Myocyte (in vitro differentiated cells): Measurements from ENCODE around the gene WDR74. TPM values are rescaled to one million over a fixed set of nuclear protein-coding genes. Genes with fewer than 3 reads are reported as not detected.
"Not testable (repeated sequence)": the region's sequence is repeated elsewhere in the genome, so short reads cannot be mapped to it uniquely, and the experiment has no call there.

Experiments
- DNase-seq: peaks from one replicate; pipeline ENCODE4 v3.0.0-alpha.2; 2012; ENCODE audit warnings: low read depth
- total RNA-seq: library from RNA; depleted of rRNA; stranded (reverse); fragments of >200 nt; gene quantifications from 2 replicates; pipeline ENCODE4 v1.2.3, GENCODE V29; 2014

WDR74 gene
- total RNA-seq, 1 donor from 2014 or later, result 48.1 TPM

DNA sequence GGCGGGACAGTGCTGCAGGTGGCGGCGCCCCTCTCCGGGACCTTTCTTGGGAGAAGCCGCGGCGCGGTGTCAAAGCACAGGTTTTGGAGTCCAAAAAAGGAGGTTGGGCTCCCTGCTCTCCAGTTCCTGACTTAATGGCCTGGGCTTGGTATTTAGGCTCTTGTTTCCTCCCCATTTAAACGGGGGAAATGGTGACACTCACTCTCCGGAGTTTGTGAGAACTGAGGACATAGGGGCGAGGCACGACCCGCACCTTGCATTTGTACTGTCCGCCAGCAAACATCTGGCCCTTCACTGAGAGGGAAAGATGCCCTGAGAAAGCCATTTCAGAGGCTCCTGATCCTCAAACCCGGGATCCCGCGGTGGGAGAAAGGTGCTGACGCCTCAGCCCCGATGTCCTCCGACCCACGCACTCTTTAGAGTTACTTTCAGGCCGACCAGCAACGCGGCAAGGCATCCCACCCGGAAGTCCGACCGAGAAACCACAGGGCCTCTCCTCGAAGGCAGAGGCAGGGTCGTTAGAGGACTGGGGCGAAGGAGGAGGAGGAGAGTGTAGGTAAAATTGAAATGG, 2.9 kb upstream of the WDR74 start:
- no peak for DNase-seq

DNA sequence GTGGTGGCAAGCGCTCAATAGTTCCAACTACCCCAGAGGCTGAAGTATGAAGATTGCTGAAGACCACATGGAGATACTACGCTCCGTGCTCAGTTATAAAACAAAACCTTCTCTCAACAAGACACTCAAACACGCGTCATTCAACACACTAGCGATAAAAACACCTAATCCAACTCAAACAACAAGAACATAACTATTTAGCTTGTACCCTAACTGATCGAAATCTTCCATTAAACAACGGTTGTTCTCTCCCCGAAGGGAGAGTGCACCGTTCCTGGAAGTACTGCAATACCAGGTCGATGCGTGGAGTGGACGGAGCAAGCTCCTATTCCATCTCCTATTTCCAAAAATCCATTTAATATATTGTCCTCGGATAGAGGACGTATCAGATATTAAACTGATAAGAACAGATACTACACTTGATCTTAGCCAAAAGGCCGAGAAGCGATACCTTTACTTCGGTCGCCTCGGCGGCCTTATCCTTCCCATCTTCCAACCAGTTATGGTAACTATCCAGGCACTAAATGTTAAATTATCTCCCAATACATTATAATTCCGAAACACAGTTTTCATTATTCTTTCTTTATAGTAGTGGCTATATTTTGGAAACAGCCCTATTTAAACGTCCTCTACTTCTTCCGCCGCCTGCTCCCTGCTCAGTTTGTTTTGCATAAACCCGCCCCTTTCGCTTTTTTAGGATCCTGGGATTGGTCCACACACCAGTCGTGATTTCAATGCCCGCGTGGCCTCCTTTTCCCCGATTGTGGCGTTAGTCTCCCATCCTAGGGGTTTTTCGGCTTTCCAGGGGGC, 2.2 kb upstream of the WDR74 start:
- peak; percentile 99 for DNase-seq

DNA sequence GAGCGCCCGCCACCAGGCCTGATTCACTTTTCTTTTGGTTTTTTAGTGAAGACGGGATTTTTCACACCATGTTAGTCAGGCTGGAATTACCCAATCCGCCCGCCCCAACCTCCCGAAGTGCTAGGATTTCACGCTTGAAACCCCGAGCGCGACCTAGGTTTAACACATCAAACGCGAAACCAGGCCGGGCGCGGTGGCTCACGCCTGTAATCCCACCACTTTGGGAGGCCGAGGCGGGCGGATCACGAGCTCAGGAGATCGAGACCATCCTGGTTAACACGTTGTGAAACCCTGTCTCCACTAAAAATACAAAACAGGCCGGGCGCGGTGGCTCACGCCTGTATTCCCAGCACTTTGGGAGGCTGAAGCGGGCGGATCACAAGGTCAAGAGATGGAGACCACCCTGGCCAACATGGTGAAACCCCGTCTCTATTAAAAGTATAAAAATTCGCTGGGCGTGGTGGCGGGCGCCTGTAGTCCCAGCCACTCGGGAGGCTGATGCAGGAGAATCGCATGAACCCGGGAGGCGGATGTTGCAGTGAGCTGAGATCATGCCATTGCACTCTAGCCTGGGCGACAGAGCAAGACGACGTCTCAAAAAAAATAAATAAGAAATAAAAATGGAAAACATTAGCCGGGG, 1.5 kb upstream of the WDR74 start:
- peak; percentile 61 for DNase-seq

DNA sequence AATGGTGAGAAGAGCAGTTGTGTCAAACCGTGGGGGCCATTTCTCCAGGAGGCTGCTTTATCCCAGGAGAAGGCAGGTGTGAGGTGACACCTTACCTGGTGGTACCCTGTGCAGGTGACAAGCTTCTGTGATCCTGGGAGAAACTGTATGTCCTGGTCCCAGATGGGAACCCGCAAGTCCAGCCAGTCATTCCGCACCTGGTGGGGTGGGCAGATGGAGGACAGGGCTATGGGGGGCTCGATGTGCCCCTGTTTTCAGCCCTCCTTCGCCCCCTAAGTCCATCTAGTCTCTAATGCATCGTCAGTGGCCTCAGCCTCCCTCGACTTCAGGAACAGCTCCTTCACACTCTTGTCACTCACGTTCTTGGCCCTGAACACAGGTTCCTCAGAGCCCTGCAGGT, 4.1 kb downstream of the WDR74 start:
- no peak for DNase-seq

DNA sequence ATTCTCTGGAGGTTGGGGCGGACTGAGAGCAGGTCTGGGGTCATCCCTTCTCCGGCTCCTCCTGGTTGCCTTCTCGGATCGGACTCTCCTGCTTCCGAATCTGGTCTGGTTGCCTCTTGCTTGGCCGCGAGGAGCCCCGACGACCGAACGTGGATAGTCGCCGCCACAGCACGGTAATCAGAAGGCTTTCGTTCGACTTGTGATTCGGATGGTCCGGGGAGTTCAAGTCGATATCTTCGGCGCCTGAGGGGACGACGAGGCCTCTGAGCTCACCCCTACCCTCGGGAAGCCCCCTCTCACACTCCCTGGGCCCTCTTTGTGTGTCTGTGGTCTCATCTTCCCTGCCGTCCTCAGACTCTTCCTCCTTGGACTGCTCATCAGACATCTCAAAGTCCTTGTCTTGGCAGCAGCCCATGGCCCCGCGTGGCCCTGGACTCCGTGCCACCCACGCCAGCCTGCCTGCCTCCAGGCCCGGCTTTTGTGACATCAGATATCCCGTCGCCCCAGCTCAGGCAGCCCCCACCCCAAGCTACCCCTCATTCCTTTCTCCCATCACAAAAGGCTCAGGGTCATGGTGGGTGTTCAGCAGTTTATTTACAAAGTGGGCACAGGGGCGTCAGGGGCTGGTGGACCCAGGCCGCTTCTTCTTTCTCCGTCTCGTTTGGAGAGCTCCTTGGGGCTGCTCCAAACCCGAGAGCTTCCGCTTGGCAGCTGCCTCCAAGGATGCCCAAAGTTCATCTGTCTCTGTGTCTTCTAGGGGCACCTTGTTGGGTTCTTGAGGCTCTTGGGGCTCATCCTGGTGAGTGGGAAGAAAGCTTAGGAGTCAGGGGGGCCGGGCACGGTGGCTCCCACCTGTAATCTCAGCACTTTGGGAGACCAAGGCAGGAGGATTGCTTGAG, 6.8 kb downstream of the WDR74 start, which contains the start of gene TEX54:
TSS of gene TEX54 (minus strand) at position 506 of the 899 bp plus-strand sequence.
- peak; percentile 43 for DNase-seq

DNA sequence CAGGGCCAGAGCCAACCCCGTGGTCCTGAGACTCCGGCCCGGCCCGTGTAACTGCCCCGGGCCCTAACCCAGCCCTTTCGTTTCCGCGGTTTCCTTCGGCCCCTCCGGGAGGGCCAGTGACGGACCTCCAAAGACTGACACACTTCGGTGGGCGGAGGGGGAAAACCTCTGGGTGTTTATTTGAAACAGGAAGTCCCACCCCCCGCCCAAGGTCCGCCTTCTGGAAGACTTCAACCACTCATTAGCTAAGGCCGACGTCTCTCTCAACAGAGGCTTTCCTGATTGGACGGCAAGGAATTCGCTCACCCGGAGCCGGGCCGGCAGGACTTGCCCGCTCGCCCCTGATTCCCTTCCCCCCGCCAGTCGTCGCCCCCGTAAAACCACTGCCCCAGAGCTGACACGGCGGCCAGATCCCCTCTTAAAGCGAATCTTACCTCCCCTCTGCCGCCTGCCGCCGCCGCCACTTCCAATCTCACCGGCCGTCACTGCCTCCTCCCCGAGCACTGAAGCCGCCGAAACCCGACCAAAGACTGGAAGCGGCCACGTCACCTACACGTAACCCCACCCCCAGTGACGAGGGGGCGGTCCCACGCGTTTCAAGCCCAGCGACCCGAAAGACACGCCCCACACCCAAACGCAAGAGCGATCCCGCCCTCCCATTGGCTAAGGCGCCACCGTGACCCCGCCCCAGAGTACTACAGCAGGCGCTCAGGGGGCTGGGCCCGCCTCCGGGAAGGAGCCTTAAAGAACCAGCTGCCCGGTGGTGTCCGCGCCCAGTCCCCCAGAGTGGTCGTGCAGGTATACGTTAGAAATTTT, 7.7 kb downstream of the WDR74 start, which contains the start of gene STX5:
TSS of gene STX5 (minus strand) at position 532 of the 816 bp plus-strand sequence. CDS start 808 bp downstream, outside the sequence.
- DNase-seq, result peak; percentile 98

DNA sequence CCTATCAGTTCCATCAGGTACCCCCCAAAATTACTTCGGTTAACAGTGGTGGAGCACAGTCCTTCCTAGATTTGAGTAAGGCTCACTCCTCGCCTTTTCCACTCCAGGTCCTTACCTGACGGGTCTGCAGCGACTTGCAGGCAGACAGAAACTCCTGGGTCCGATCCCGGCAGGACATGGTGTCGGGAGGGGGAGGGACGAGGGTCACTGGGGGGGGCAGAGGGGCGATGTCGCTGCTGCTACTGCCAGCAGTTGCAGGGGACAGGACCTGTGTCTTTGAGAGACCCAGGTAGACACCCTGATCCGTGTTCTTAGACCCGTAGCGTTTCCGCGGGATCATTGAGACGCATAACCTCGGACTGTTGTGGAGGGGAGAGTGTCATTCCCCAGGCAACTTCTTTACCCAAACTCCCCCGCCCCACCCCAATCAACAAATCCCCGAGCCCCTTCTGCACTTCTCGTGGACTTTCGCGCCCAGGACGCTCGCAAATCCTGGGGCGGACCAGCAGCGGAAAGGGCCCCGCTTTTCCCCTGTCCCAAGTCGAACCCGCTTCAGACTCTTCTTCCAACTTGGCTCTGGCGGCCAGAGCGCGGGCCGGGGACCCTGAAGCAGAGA, 8.4 kb downstream of the WDR74 start:
- DNase-seq, result no peak

DNA sequence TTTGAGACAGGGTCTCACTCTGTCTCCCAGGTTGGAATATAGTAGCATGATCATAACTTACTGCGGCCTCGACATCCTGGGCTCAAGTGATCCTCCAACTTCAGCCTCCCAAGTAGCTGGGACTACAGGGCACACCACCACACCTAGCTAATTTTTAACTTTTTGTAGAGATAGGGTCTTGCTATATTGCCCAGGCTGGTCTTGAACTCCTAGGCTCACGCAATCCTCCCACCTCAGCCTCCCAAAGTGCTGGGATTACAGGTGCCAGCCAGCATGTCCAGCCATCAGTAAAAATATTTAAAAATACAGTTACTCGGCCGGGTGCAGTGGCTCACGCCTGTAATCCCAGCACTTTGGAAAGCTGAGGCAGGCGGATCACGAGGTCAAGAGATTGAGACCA, 11.3 kb downstream of the WDR74 start:
- not testable (repeated sequence) for DNase-seq

DNA sequence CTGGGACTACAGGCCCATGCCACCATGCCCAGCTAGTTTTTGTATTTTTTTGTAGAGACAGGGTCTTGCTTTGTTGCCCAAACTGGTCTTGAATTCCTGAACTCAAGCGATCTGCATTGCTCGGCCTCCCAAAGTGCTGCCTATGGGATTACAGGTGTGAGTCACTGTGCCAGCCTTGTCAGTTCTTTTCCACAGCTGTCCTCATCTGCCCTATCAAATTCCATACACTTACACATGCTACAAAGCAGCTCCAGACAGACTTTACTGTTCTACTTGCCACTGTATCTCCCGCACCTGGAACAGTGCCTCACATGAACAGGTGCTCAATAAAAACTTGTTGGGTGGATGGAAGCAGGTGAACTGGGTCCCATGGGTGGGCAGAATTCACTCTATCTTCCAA, 15.7 kb downstream of the WDR74 start:
- DNase-seq, result peak; percentile 13

DNA sequence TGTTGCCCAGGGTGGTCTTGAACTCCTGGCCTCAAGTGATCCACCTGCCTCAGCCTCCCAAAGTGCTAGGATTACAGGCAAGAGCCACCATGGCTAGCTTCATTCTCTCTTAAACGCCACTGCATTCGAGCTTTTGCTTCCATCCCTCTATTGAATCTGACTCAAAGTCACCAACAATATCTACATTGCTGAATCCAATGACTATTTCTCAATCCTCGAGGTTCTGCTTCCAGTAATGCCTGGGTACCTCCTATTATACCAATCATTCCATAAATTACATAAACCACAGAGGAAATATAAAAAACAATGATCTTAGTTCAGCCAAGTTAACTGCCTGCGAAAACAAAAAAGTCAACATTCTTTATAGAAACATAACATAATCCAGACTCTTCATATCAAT, 22.3 kb downstream of the WDR74 start:
- DNase-seq, result no peak

DNA sequence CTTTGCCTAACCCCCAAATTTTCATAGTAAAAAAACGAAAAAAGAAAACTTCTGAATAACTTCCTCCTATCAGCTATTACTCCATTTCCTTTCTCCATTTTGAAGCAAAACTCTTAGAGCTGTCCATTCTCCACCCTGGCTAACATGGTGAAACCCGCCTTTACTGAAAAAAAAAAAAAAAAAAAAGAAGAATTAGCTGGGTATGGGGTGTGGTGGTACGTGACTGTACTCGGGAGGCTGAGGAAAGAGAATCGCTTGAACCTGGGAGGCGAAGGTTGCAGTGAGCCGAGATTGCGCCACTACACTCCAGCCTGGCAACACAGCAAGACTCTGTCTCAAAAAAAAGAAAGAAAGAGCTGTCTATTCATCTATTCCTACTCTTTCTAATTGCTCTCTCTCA, 22.8 kb downstream of the WDR74 start:
- DNase-seq, result no peak

DNA sequence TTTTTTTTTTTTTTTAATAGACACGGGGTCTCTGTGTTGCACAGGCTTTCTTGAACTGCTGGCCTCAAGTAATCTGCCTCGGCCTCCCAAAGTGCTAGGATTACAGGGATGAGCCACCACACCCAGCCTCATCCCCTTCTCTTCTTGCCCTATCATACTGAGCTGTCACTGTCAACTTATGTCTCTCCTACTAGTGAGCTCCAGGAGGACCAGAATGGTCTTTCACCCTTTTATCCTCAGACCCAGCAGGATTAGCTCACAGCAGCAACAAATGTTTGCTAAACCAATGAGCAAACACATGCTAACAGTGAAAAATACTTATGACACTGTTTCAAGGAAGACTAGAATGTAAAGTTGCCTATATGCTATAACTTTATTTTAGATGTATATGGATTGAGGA, 27.7 kb downstream of the WDR74 start:
- DNase-seq, result no peak

DNA sequence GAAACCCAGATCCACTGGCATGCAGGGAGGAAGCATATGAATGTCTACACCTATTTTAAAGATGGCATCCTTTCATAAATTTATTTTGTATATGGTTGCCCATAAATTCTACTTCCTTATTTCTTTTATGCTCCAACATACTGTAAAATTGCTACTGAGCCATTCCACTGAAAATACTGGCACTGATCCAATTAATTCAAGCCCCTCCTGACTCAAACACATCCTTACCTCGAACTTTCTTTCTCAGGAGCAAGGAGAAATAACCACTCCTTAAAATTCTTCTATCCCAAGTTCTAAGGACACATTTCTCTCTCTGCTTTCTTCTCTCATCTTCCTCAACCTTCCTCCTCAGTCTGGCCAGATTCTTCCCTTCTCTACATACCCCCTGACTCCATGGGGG, 28.6 kb downstream of the WDR74 start:
- no peak for DNase-seq

DNA sequence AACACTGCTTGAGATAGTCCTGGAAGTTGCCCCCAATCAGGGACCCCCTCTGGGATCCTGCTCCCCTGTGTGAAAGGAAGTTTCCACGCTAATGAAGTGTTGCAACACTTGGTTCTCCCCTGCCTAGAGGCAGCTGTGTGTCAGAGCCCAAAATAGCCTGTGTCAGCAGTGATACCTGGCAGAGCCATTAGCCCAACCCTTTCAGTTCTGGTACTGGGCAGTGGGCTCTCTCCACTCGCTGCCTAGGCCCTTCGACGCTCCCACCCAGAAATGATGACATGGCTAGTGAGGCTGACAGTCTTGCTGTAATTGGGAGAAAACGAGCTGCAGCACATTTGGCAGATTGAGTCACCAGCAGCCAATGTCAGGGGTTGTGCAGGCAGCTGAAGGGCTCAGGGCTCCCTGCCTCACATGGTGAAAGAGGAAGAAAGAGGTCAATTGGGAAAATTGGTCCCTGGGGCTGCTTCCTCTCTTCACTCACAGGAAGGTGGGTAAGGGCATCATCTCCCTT, 32.7 kb downstream of the WDR74 start:
- peak; percentile 65 for DNase-seq

DNA sequence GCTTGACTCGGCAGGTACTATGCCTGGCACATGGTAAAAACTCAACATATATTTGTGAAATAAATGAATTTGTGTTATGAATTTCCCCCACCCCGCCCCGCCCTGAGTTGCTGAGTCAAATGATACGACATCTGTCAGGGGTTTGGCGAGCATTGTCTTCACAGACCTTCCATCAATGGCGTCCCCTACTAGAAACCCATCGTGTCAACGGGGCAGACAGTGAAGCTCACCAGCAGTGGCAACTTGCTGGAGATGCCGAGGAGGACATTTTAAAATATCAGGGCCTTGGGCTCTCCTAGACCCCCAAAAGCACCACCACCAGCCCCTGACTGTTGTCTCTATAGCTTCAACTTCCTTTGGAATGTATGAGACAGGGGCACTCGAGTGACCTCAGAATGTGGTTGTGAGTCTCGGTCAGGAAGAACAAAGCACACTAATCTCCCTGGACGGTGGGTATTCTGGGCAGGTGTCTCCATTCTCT, 33.4 kb downstream of the WDR74 start:
- peak; percentile 67 for DNase-seq

DNA sequence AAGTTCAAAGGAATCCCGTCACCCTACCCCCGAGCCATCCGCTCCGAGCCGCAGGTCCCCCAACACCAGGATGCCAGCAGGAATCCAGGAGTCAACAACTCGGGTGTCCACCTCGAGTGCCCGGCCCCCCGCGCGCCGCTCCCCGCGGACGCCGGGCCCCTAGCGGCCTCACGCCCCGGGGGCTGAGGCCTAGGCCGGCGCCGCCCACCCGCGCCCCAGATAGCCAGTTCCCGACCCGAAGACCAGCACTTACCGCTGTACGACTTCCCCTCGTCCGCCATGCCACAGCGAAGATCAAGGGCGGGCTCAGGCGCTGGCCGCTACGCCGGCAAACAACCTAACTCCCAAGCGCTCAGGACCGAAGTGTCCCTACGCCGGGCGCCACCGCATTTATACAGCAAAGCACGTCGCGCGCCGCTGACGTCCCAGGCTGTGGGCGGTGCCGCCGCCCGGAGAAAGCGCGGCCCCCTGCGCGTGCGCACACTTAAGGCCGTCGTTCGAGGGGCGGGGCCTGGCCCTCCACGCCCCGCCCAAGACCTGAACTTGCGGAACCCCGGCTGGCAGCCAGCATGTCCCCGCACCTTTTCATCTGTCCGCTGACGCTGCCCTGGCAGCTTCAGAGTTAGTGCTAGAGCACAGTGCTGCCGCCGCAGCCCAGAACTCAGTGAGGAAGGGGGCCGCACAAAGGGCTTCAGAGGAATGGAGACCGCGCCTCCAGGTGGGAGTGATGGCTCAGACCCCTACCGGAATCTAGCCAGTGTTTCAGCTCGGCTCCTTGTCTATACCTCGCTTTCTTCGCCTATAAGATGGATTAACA, 34.1 kb downstream of the WDR74 start, which contains the start of gene NXF1:
TSS of gene NXF1 (minus strand) at position 365 of the 817 bp plus-strand sequence. CDS start at position 281, 84 bp downstream.
- DNase-seq, result peak; percentile 93

DNA sequence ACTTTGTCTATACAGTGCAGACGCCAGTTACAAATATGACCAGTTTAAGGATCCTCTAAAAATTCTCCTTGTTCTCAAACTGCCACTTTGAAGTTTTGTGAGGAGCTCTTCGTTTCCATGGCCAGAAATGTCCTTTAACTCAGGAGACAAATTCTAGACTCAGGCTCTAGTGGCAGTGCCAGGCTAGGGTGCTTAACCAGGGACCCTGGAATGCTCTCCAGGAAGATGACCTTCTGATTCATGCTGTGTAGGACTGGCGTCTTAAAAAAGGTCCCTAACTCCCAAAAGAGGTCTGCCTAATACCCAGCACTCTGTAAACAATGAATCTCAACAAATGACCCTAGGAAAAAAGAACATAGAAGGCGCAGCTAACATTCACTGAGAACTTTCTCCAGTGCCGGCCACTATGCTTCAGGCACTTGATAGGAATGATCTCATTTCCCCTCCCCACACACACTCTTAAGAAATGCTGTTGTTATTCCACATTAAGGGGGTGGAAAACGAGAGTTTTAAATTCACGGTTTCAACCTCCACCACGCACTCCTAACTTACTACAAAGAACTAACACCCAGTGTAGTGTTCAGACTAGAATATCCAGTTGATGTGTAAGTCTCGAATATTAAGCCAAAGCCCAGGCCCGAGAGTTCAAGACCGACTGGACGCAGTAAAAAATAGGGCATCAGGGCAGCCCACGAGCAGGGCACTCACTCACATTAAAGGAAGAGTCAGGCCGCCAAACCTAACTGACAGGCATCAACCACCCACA, 34.9 kb downstream of the WDR74 start:
- DNase-seq, result peak; percentile 16

DNA sequence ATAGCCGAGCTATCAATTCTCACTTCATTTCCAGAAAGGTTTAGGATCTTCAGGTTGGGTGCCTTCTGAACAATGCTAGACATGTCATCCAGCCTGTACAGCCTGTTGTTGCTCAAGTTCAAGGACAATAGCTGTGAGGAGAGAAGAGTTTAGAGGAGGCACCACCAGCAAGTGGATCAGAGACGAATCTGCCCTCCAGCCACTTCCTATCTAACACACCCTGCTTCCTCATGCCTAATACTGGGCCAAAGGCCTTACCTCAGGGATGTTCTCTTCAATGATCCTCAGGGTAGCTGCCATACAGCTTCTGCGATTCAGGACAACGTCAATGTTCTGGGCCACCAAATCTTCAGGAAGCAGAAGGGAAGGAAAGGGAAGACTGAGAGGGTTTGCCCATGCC, 38.3 kb downstream of the WDR74 start:
- no peak for DNase-seq
